NCI-H2227 (cell line): ENCODE data around the gene RPS6KA2.

Source experiments
- DNase-seq: peaks from one replicate; lab custom pipeline; 2025; ENCODE audit not compliant: unreplicated experiment; lab: John Stamatoyannopoulos, UW

The RPS6KA2 gene

DNA sequence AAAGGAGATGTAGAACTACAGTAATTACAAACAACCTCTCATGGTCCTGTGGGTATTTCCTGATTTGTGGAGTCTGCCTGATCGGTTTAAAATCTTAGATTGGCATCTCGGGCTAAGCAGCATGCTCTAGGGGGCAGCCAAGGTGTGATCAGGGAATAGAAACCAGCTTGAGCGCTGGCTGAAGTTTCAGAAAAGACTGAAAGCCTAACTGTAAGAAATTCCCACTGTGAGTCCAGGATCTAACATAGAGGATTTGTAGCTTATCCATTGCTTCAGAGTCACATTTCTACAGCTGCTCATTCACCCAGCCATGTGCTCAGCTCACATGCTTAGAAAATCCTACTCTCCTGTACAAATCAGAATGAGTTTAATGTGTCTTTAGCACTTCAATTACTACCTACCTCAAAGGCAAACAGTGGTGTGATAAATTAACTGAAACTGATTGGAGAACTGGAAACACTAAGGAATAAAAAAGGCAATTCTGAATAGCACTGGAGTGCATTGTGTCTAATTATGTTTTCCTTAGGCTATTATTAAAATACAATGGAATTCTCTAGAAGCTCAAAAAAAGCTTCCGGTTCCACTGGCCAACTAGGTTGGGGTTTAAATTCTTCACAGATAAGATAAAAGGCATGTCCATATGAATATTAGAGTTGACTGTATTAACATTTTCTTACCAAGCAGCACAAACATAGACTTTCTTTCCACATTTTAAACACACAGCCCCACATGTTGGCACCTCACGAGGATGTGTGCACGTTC, 170.5 kb downstream of the RPS6KA2 start:
- DNase-seq, result no peak

- DNase-seq, result no peak
These were observed 172.1 kb downstream of the RPS6KA2 start for GRCh38 chr6:166454692-166455515.

DNA sequence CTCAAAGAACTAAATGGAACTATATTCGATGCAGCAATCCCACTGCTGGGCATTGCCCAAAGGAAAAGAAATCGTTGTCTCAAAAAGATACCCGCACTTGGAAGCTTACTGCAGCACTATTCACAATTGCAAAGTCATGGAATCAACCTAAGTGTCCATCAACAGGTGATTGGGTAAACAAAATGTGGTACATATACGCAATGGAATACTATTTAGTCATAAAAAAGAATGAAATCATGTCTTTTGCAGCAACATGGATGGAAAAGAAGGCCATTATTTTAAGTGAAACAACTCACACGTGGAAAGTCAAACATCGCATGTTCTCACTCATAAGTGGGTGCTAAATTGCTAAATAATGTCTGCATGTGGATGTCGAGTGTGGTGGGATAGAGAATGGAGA, 173.4 kb downstream of the RPS6KA2 start:
- DNase-seq, result no peak

- no peak for DNase-seq
These were observed 176.7 kb downstream of the RPS6KA2 start for GRCh38 chr6:166450167-166450873.

DNA sequence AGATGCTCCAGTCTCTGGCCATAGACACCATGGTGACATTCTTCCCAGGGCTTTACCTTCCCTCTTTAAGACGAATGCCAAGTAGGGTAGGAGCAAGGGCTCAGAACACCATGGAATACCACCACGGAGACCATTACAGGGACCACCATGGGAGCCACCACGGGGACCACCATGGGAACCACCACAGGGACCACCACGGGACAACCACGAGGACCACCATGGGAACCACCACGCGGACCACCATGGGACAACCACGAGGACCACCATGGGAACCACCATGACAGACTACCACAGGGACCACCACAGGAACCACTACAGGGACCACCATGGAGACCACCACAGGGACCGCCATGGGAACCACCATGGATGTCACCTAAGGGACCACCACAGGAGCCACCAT, 177.4 kb downstream of the RPS6KA2 start:
- no peak for DNase-seq

DNA sequence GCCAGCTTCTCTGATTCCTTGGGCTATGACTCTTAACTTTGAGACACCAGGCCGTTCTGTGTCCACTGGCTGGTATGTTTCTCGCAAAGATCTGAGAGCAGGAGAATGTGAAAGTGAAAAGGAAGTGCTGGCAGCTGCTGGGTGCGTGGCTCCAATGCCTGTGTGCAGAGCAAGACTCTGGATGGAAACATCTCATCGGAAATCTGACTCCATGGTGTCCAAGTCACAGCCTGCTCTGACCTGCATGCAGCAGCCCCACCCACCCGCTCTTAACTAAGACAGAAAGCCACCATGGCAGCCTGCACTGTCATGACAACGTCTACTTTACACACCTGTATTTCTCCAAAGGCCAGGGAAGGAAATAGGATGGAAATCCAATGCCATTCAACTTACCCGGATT, 178.0 kb downstream of the RPS6KA2 start:
- DNase-seq, result no peak

GRCh38 chr6:166448432-166448831, 178.6 kb downstream of the RPS6KA2 start:
- DNase-seq, result no peak

DNA sequence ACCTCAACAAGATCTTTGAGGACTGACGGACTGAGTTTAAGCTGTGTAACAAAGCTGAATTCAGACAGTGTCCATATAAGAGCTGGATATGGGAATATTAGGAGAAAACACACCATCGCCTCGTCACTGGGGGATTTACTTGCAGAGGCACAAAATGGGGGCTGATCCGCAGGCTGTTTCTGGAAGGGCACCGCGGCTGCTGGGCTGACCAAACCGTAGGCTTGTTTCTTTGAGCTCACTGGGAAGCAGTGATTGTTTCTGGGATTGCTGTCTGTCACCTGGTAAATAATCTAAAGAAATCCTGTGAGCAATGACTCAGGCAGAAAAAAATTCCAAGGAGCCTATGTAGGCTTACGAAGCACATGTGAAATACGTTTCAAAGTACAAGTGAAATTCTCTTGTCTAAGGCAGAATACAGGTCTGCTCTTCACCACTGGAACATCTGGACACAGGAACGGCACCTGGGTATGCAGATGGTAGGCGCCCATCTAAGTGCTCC, 180.4 kb downstream of the RPS6KA2 start:
- no peak for DNase-seq

DNA sequence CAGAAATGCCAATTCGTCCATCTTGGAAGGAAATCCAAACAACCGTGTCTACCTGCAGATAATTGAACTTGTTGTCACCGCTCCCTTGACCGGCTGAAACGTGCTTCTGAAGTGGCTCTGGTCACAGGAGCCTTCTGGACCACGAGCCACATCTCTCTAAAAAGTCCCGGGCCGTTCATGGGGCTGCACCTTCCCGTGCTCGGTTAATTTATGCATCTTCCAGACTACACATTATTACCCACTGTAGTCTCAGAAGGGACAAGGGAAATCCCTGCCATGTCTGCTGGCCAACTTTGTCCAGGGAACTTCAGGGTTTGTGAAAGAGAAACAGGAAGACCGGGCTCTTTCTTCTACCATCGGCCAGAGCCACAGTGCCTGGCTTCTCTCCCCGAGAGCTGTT, 180.9 kb downstream of the RPS6KA2 start:
- no peak for DNase-seq

DNA sequence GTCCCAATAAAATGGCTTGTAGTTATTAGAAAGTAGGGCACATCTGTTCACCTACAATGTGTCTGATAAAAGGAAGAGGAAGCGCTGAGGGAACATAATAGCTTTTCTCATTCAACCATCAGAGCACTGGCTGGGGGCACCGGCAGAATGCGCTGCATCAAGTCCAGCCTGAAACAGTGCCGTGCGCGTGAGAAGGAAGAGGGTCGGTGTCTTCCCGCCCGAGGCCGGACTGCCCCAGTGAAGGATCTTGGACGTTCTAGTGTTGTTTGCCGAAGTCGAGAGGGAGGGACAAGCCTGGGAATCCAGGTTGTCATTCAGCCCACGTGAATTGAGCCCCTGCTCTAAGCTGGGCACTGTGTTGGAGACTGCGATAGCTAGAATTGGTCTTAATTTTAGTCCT, 182.6 kb downstream of the RPS6KA2 start:
- no peak for DNase-seq

GRCh38 chr6:166443166-166443565, 183.9 kb downstream of the RPS6KA2 start:
- no peak for DNase-seq

- DNase-seq, result no peak
These were observed 184.8 kb downstream of the RPS6KA2 start for GRCh38 chr6:166442131-166442685.

- DNase-seq, result no peak
These were observed 185.5 kb downstream of the RPS6KA2 start for GRCh38 chr6:166441325-166442078.

DNA sequence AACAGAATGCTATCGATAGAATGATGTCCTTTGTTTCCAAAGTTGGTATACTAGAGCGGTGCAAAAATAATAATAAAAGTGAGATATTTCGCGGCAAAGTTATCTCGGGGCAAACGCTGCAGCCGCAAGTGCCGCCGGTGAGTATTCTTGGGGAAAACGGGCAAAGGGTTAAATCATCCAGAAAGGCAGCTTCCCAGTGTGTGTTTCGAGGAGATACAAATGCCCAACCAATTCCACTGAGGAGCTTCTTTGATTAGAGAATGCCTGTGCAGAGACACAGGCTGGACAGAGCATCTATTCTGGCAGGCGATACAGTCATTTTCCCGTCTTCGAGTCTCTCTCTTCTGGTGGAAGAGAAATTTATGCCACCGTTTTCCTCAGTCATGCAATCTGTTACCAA, 186.3 kb downstream of the RPS6KA2 start:
- no peak for DNase-seq

DNA sequence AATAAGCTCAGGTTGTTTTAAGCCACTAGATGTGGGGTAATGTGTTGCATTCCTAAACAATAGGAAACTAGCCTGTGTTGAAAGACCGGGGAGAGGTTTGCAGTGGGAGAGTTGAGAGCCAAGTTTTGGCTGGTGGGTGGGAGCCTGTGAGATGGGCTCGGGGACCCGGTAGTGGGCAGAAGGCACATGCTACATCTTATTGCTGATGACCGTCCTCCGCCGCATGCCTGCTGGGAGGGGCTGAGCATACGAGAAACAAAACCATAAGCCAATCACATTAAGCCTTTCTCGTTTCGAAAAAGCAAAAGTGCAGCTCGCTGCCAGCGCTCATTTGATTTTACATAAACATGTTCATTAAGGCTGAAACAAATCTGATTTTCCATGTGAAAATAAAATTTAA, 186.9 kb downstream of the RPS6KA2 start:
- no peak for DNase-seq

GRCh38 chr6:166439366-166440091, 187.5 kb downstream of the RPS6KA2 start:
- DNase-seq, result no peak

- no peak for DNase-seq
These were observed 188.7 kb downstream of the RPS6KA2 start for GRCh38 chr6:166438211-166438861.

DNA sequence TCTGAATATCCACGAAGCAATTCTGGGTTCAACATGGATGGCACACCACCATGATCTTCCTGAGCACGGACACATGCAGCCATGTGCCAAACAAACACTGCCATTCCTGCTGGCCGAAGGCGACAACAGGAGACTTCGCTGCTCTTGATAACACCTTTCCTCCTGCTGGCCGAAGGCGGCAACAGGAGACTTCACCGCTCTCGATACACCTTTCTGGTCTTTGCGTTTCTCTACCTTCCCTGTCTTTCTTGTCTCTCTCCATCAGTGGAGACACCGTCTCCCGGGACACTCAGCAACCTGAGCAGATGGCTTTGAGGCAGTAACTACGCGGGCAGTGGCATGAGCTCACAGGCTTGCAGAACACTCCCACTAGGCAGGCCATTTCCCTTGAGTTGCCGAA, 189.4 kb downstream of the RPS6KA2 start:
- DNase-seq, result no peak
